ENCODE data around the gene RNU7-1. TPM values are rescaled to one million over a fixed set of nuclear protein-coding genes. Genes with fewer than 3 reads are reported as not detected.

RNU7-1 gene
- total RNA-seq, 6 experiments from 2014 or later, result not detected

- Histone ChIP-seq H3K27me3 (no peaks in the 10 kb centered on the region), H3K9me3 (no peaks in the 10 kb centered on the region), H3K36me3 (no peaks in the 10 kb centered on the region), H3K4me1 (peaks cover 0 to 9% (median 0%) of the 10 kb centered on the region in 4 donors), H3K27ac (no peak overlapping the region), H3K4me3 (no peak overlapping the region)
- WGBS (ENCODE audit: insufficient coverage, low coverage, low lambda C conversion rate, missing lambda C conversion rate), result 93% methylated on average over 5 of the region's 11 CpGs
- intact Hi-C loops (cut with DNase I), result no loop called here
- TF ChIP-seq POLR2A (IDR thresholded peaks at IDR 0.05) (no peak), CTCF (IDR thresholded peaks at IDR 0.05) (no peak)
- ATAC-seq (no peak), DNase-seq (no peak)
Measured at GRCh38 chr12:6916426-6917200, 27.0 kb upstream of the RNU7-1 start.

DNA sequence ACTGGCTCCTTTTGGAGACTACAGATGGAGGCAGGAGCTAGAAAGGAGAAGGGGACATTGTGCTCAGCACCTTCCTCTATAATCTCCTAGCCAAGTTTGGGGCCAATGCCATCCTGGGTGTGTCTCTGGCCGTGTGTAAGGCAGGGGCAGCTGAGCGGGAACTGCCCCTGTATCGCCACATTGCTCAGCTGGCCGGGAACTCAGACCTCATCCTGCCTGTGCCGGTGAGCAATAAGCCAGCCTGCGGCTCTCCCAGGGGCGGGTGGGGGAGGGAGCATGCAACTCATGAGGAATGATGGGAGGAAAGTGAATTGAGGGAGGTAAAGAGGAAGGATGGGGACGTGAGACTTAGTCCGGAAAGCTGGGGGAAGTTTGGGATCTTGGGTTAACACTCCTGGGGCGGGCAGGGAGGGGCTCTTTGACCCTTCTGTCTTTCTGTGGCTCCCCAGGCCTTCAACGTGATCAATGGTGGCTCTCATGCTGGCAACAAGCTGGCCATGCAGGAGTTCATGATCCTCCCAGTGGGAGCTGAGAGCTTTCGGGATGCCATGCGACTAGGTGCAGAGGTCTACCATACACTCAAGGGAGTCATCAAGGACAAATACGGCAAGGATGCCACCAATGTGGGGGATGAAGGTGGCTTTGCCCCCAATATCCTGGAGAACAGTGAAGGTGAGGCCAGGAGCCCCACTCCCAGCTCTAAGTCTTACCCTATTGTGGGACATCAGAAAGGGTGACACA lies 26.0 kb upstream of the RNU7-1 start:
- WGBS (ENCODE audit: insufficient coverage, low coverage, low lambda C conversion rate, missing lambda C conversion rate), result 84% methylated on average over 10 of the region's 14 CpGs
- peaks cover 0 to 9% (median 0%) of the 10 kb centered on the region in 4 donors for H3K4me1 ChIP-seq
- H3K4me3 ChIP-seq, result no peak overlapping the region
- H3K9me3 ChIP-seq, result no peaks in the 10 kb centered on the region
- ATAC-seq (no peak), DNase-seq (no peak)
- TF ChIP-seq POLR2A (IDR thresholded peaks at IDR 0.05) (no peak), CTCF (IDR thresholded peaks at IDR 0.05) (no peak)
- H3K36me3 ChIP-seq, result no peaks in the 10 kb centered on the region
- no peaks in the 10 kb centered on the region for H3K27me3 ChIP-seq
- intact Hi-C loops (cut with DNase I), result no loop called here
- H3K27ac ChIP-seq, result no peak overlapping the region

DNA sequence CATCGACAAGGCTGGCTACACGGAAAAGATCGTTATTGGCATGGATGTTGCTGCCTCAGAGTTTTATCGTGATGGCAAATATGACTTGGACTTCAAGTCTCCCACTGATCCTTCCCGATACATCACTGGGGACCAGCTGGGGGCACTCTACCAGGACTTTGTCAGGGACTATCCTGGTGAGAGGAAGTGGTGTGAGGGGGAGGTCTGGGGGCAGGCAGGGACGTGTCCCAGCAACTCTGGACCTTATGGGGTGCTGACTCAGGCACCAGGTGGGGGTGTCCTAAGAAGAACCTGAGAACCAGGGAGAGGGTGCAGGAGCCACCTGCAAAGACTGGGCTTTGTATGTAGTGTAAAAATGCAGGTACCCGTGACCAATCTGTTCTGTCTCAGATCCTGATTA lies 24.0 kb upstream of the RNU7-1 start:
- TF ChIP-seq POLR2A (IDR thresholded peaks at IDR 0.05) (no peak), CTCF (IDR thresholded peaks at IDR 0.05) (no peak)
- no peaks in the 10 kb centered on the region for H3K9me3 ChIP-seq
- ATAC-seq, result no peak
- no peaks in the 10 kb centered on the region for H3K27me3 ChIP-seq
- no peak overlapping the region for H3K27ac ChIP-seq
- H3K4me3 ChIP-seq, result no peak overlapping the region
- peaks cover 0 to 10% (median 1%) of the 10 kb centered on the region in 4 donors for H3K4me1 ChIP-seq
- no peaks in the 10 kb centered on the region for H3K36me3 ChIP-seq
- intact Hi-C loops (cut with DNase I), result no loop called here
- WGBS (ENCODE audit: insufficient coverage, low coverage, low lambda C conversion rate, missing lambda C conversion rate), result 51% methylated on average over 7 of the region's 7 CpGs
- DNase-seq, result no peak

DNA sequence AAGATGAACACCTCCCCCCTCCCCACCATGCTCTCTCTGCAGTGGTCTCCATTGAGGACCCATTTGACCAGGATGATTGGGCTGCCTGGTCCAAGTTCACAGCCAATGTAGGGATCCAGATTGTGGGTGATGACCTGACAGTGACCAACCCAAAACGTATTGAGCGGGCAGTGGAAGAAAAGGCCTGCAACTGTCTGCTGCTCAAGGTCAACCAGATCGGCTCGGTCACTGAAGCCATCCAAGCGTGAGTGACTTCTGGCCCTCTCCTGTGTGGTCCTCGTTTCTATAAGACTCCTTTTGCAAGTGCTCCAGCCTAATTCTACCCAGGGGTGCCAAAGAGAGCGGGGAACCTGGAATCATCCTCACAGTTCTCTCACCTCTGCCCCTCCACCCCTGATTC lies 22.1 kb upstream of the RNU7-1 start:
- H3K4me1 ChIP-seq, result peaks cover 0 to 23% (median 11%) of the 10 kb centered on the region in 4 donors
- WGBS (ENCODE audit: insufficient coverage, low coverage, low lambda C conversion rate, missing lambda C conversion rate), result 100% methylated on average over 1 of the region's 7 CpGs
- H3K27ac ChIP-seq, result no peak overlapping the region
- H3K27me3 ChIP-seq, result no peaks in the 10 kb centered on the region
- no peak for TF ChIP-seq POLR2A (IDR thresholded peaks at IDR 0.05)
- TF ChIP-seq CTCF (IDR thresholded peaks at IDR 0.05), result no peak
- H3K36me3 ChIP-seq, result no peaks in the 10 kb centered on the region
- no peaks in the 10 kb centered on the region for H3K9me3 ChIP-seq
- ATAC-seq (no peak), DNase-seq (no peak)
- intact Hi-C loops (cut with DNase I), result no loop called here
- H3K4me3 ChIP-seq, result no peak overlapping the region

All from right lobe of liver (tissue), 6 donors.